Stimulated activated CD4-positive, alpha-beta T cell treated with anti-CD3 and anti-CD28 coated beads, Interleukin-1b, Interleukin-23, amount 100 ng/mL, for 1 hour (primary cell): ENCODE data around the gene PRKD2.
A peak's percentile ranks its signal among the peaks of the same experiment; 100 is the strongest.

Experiments
- DNase-seq, 2 donors: peaks; one replicate each; pipeline ENCODE4 v3.0.0-alpha.2; 2020; ENCODE audit warnings: low read depth in 2 of 2

Gene PRKD2

GRCh38 chr19:46741447-46741846 is 24.5 kb upstream of the PRKD2 start:
- no peak for DNase-seq

GRCh38 chr19:46739290-46739771 is 22.4 kb upstream of the PRKD2 start:
- DNase-seq: no peak

- DNase-seq: no peak
These were observed 20.9 kb upstream of the PRKD2 start for GRCh38 chr19:46737761-46738171.

GRCh38 chr19:46737298-46737654 is 20.4 kb upstream of the PRKD2 start:
- no peak for DNase-seq

- no peak for DNase-seq
These were observed 19.8 kb upstream of the PRKD2 start for GRCh38 chr19:46736531-46737297.

- no peak for DNase-seq
These were observed 16.9 kb upstream of the PRKD2 start for GRCh38 chr19:46733690-46734292.

GRCh38 chr19:46732966-46733689 is 16.2 kb upstream of the PRKD2 start:
- DNase-seq: no peak

GRCh38 chr19:46732172-46732938 is 15.4 kb upstream of the PRKD2 start:
- DNase-seq: no peak

- no peak for DNase-seq
These were observed 14.7 kb upstream of the PRKD2 start for GRCh38 chr19:46731584-46731983.

GRCh38 chr19:46731007-46731501 is 14.1 kb upstream of the PRKD2 start:
- DNase-seq: no peak

GRCh38 chr19:46730595-46730994 is 13.7 kb upstream of the PRKD2 start:
- no peak for DNase-seq

GRCh38 chr19:46730187-46730586 is 13.3 kb upstream of the PRKD2 start:
- no peak for DNase-seq

- no peak for DNase-seq
These were observed 12.8 kb upstream of the PRKD2 start for GRCh38 chr19:46729696-46730095.

GRCh38 chr19:46728693-46729339 is 11.9 kb upstream of the PRKD2 start:
- peak; percentile 60 to 68 for DNase-seq

GRCh38 chr19:46728208-46728607 is 11.3 kb upstream of the PRKD2 start:
- DNase-seq: no peak

GRCh38 chr19:46727757-46728156 is 10.8 kb upstream of the PRKD2 start:
- DNase-seq: no peak

- DNase-seq: no peak
These were observed 10.1 kb upstream of the PRKD2 start for GRCh38 chr19:46726971-46727501.

GRCh38 chr19:46726551-46726950 is 9.6 kb upstream of the PRKD2 start:
- no peak for DNase-seq

GRCh38 chr19:46725859-46726393 is 9.0 kb upstream of the PRKD2 start:
- no peak for DNase-seq

GRCh38 chr19:46725036-46725820 is 8.3 kb upstream of the PRKD2 start:
- DNase-seq: no peak
